B cell (primary cell): Measurements from ENCODE around the gene LMF2. TPM values are rescaled to one million over a fixed set of nuclear protein-coding genes. Genes with fewer than 3 reads are reported as not detected.
A peak's percentile ranks its signal among the peaks of the same experiment; 100 is the strongest.

Experiments used
- ATAC-seq: fragments of 200-7000 bp; cut with Tn5 transposase; one replicate; pipeline ENCODE4 v1.10.0; 2021; ENCODE audit warnings: low read depth, mild to moderate bottlenecking, moderate number of reproducible peaks, moderate library complexity
- CTCF ChIA-PET: fragments of 350-600 bp; sonication (Branson Sonifier 250); formaldehyde crosslinking; loops from one replicate; lab custom pipeline; 2021; ENCODE audit warnings: antibody characterized with exemption, inconsistent platforms; lab: Charles Lee
- POLR2A ChIA-PET: fragments of 350-600 bp; sonication (Branson Sonifier 250); formaldehyde crosslinking; loops from one replicate; lab custom pipeline; 2021; ENCODE audit warnings: antibody characterized with exemption; lab: Charles Lee
- DNase-seq: peaks from one replicate; pipeline ENCODE4 v3.0.0; 2013
- H2AFZ ChIP-seq: 2 replicates; pipeline ENCODE4 v1.6.1; 2012; ENCODE audit warnings: mild to moderate bottlenecking, low read depth, low read length; ENCODE audit not compliant: insufficient read depth, poor library complexity, severe bottlenecking
- H3K27ac ChIP-seq, 2 donors: 1 replicate in 1 of 2; 2 replicates in 1 of 2; pipeline ENCODE4 v1.5.1; 2012 to 2013; ENCODE audit warnings: low read length in 2 of 2, mild to moderate bottlenecking in 2 of 2, moderate library complexity in 1 of 2
- H3K27me3 ChIP-seq, 4 experiments: fragments of 200-600 bp in 1 of 4; sonication (generic) in 1 of 4; replicated peaks in 1 of 4; 1 replicate in 2 of 4; 2 replicates in 2 of 4; pipeline versions ENCODE4 v1.6.1 to v1.7.0; 2013 to 2016; ENCODE audit warnings: low read length in 3 of 4, mild to moderate bottlenecking in 2 of 4, mixed read lengths in 1 of 4, moderate library complexity in 1 of 4; ENCODE audit not compliant: insufficient read depth in 4 of 4, control insufficient read depth in 3 of 4; ENCODE audit errors: control extremely low read depth in 1 of 4
- H3K36me3 ChIP-seq, 2 experiments: replicated peaks in 1 of 2; 1 replicate in 1 of 2; 2 replicates in 1 of 2; pipeline versions ENCODE4 v1.6.1 to v1.7.1; 2013; ENCODE audit warnings: low read length in 1 of 2; ENCODE audit not compliant: insufficient read depth in 2 of 2, control insufficient read depth in 1 of 2; ENCODE audit errors: control extremely low read depth in 1 of 2, extremely low read depth in 1 of 2
- H3K4me1 ChIP-seq, 2 donors: fragments of 200-600 bp in 1 of 2; sonication (generic) in 1 of 2; 1 replicate in 1 of 2; 2 replicates in 1 of 2; pipeline versions ENCODE4 v1.5.1 to v1.6.1; 2013 to 2017; ENCODE audit warnings: low read length in 2 of 2; ENCODE audit not compliant: control insufficient read depth in 2 of 2, insufficient read depth in 2 of 2
- H3K4me2 ChIP-seq: replicated peaks from 2 replicates; pipeline ENCODE3; 2012; ENCODE audit warnings: mild to moderate bottlenecking, low read depth, low read length; ENCODE audit not compliant: poor library complexity, severe bottlenecking
- H3K4me3 ChIP-seq, 5 experiments: fragments of 200-600 bp in 1 of 5; sonication (generic) in 1 of 5; 1 replicate in 3 of 5; 2 replicates in 2 of 5; pipeline versions ENCODE4 v1.5.1 to v1.7.0; 2011 to 2016; ENCODE audit warnings: low read length in 4 of 5, mild to moderate bottlenecking in 4 of 5, low read depth in 2 of 5, control low read depth in 1 of 5, moderate library complexity in 1 of 5; ENCODE audit not compliant: insufficient read depth in 1 of 5; ENCODE audit errors: control extremely low read depth in 1 of 5, extremely low read depth in 1 of 5
- H3K79me2 ChIP-seq: fragments of 200-600 bp; sonication (generic); one replicate; pipeline ENCODE4 v1.6.0; 2016; ENCODE audit warnings: low read length; ENCODE audit not compliant: control insufficient read depth, insufficient read depth
- H3K9ac ChIP-seq: fragments of 200-600 bp; sonication (generic); 2 replicates; pipeline ENCODE4 v1.6.1; 2017; ENCODE audit warnings: mild to moderate bottlenecking, low read length, moderate library complexity
- H3K9me3 ChIP-seq, 3 donors: one replicate each; pipeline versions ENCODE4 v1.6.1 to v1.7.1; 2013; ENCODE audit warnings: low read length in 2 of 3; ENCODE audit not compliant: control insufficient read depth in 2 of 3, insufficient read depth in 1 of 3; ENCODE audit errors: control extremely low read depth in 1 of 3
- H4K20me1 ChIP-seq: 2 replicates; pipeline ENCODE4 v1.6.0; 2012; ENCODE audit warnings: mild to moderate bottlenecking, low read length; ENCODE audit not compliant: insufficient read depth, control insufficient read depth, poor library complexity, severe bottlenecking
- H3K27ac Mint-ChIP-seq: one replicate; pipeline ENCODE4 v1.8.0; 2021; ENCODE audit warnings: mixed read lengths
- H3K27me3 Mint-ChIP-seq: one replicate; pipeline ENCODE4 v1.8.0; 2021; ENCODE audit warnings: mixed read lengths
- H3K4me1 Mint-ChIP-seq: one replicate; pipeline ENCODE4 v1.8.0; 2021; ENCODE audit warnings: mixed read lengths
- H3K4me3 Mint-ChIP-seq: one replicate; pipeline ENCODE4 v1.8.0; 2021; ENCODE audit warnings: mixed read lengths
- H3K9me3 Mint-ChIP-seq: one replicate; pipeline ENCODE4 v1.8.0; 2022; ENCODE audit warnings: mixed read lengths; ENCODE audit not compliant: insufficient read depth
- EZH2 ChIP-seq: IDR thresholded peaks from 2 replicates; pipeline ENCODE4 v1.6.1; 2012; ENCODE audit warnings: borderline replicate concordance, low read depth, mild to moderate bottlenecking, moderate library complexity, low read length; ENCODE audit not compliant: insufficient read depth, poor library complexity, severe bottlenecking
- WGBS: methylation state at CpG from one replicate; pipeline ENCODE4 v1.1.5; 2013; ENCODE audit warnings: missing lambda C conversion rate; ENCODE audit not compliant: insufficient coverage; 5-methylcytosine and 5-hydroxymethylcytosine counted together
- intact Hi-C: fragments of 100-400 bp; cut with micrococcal nuclease; formaldehyde crosslinking; loops from one replicate; pipeline ENCODE4 v1.10.0; 2022
- polyA plus RNA-seq: library from polyadenylated mRNA; depleted of rRNA; stranded (reverse); fragments of >200 nt; gene quantifications from 2 replicates; pipeline ENCODE4 v1.2.3, GENCODE V29; 2012
- total RNA-seq, 2 donors: library from RNA; stranded (reverse); fragments of 120-200 nt in 1 of 2; gene quantifications; 1 replicate in 1 of 2; 2 replicates in 1 of 2; pipeline versions ENCODE4 v1.2.3 to v1.2.4, GENCODE V29; 2013 to 2022
- TF ChIP-seq, protein P1 (sequence below): fragments of 200-600 bp; IDR thresholded peaks from one replicate; pipeline ENCODE4 v1.8.0; 2022; ENCODE audit warnings: antibody characterized with exemption, mild to moderate bottlenecking

Gene LMF2
- total and polyA plus RNA-seq, 2 donors (not counting 1 experiment from before 2014, with no cell fraction given) = 128 to 316 TPM

DNA sequence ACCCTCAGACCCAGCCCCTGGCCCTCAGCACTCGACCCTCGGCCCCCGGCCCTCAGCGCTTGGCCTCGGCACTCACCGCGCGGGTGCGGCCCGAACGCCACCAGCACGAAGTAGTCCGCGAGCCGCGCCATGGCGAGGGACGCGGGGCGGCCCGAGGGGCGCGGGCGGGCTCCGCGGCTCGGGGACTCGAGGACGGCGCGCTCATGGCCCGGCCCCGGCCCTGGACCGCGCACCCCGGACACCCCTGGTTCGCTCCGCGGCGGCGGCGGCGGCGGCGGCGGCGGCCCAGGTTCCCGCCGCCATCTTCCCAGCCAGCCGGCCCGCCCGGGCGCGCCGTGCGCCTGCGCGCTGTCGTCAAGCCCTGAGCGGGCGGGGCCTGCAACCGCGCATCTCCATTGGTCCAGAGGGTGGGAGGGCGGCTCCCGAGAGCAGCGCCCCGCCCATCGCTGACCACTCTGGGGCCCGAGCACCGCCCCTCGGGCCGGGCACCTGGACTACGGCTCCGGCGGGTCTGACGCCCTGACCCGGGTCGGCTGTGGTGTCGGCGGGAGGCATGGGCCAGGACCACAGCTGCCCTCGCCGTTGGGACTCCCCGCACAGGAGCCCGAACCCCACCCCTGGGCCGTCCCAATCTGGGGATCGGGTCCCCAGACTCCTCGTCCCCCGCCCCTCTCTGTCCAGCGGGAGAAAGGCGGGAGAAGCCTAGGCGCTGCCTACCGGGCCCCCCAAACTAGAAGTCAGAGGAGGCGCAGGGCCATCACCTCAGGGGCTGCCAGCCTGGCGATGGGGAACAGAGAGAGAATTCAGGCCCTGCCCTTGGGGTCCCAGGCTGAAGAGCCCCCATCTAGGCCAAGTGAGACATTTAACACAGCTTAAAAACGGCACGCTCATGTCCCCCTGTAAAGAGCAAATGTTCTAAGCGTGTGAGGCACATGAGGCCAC lies 32.5 kb downstream of the LMF2 start, which contains the start of gene SBF1:
SBF1 (minus strand) TSS at position 326 of the 942 bp plus-strand sequence; CDS start at position 131, 195 bp downstream.
- DNase-seq = peak; percentile 93
- Mint-ChIP-seq H3K4me3 (peak within 1 kb of the TSS; percentile 89), H3K9me3 (no peaks in the 10 kb centered on the region), H3K27ac (peak within 1 kb of the TSS; percentile 92), H3K27me3 (peaks cover 3% of the 10 kb centered on the region), H3K4me1 (peaks cover 48% of the 10 kb centered on the region)
- Histone ChIP-seq H2AFZ (peak within 1 kb of the TSS; percentile 95), H3K4me3 (peak within 1 kb of the TSS; percentile 51 to 81 (median 68)), H3K9me3 (no peaks in the 10 kb centered on the region), H3K4me1 (peaks cover 45 to 50% of the 10 kb centered on the region in 2 donors), H3K27ac (peak within 1 kb of the TSS; percentile 20 to 90), H3K9ac (peak within 1 kb of the TSS; percentile 87), H3K27me3 (no peaks in the 10 kb centered on the region), H3K36me3 (peaks cover 0 to 5% of the 10 kb centered on the region in 2 experiments), H3K79me2 (peaks cover 55% of the 10 kb centered on the region), H3K4me2 (peak within 1 kb of the TSS; percentile 99), H4K20me1 (peaks cover 42% of the 10 kb centered on the region)
- intact Hi-C loops = loop anchor here (1.0 to 10.0 kb wide), 3 partner anchors 52 to 540 kb away; partner anchors contain the start of gene SCO2
- POLR2A ChIA-PET = no interaction called here
- CTCF ChIA-PET = no interaction called here
- TF ChIP-seq EZH2 = no peak
- TF ChIP-seq, protein P1, sequence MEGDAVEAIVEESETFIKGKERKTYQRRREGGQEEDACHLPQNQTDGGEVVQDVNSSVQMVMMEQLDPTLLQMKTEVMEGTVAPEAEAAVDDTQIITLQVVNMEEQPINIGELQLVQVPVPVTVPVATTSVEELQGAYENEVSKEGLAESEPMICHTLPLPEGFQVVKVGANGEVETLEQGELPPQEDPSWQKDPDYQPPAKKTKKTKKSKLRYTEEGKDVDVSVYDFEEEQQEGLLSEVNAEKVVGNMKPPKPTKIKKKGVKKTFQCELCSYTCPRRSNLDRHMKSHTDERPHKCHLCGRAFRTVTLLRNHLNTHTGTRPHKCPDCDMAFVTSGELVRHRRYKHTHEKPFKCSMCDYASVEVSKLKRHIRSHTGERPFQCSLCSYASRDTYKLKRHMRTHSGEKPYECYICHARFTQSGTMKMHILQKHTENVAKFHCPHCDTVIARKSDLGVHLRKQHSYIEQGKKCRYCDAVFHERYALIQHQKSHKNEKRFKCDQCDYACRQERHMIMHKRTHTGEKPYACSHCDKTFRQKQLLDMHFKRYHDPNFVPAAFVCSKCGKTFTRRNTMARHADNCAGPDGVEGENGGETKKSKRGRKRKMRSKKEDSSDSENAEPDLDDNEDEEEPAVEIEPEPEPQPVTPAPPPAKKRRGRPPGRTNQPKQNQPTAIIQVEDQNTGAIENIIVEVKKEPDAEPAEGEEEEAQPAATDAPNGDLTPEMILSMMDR = no peak
- peak; percentile 78 for ATAC-seq
- 2% methylated on average over 97 of the region's 97 CpGs for WGBS
